Stimulated activated CD8-positive, alpha-beta memory T cell treated with anti-CD3 and anti-CD28 coated beads, Interleukin-15, amount 100 ng/mL, for 48 hours (primary cell): Measurements from ENCODE around the gene NAV2.
"Not testable (repeated sequence)": the region's sequence is repeated elsewhere in the genome, so short reads cannot be mapped to it uniquely, and the experiment has no call there.

Source experiments
- DNase-seq, 2 donors: peaks; one replicate each; pipeline ENCODE4 v3.0.0-alpha.2; 2020; ENCODE audit warnings: low read depth in 2 of 2

Gene NAV2

DNA sequence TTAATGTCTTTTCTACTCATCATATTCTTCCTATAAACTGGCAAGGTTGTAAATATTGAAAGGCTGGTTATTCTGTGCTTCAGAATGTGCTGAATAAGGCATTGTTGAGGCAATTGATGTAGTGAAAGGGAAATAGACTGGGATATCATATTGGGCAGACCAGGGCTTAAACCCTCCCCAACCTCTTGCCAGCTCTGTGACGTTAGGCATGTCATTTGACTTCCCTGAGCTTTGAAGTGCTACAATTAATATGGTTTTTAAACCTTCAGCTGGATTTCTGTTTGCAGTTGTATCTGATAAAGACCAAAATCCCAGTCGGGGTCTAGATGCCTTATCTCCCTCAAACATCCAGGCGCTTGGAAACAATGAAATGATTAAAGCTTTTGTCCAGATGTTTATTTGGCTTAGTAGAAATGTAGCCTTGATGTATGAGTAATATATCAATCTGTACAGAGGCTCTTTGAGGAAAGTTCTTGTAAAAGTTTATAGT, 239.5 kb downstream of the NAV2 start:
- DNase-seq: no peak

- DNase-seq: no peak
These were observed 240.3 kb downstream of the NAV2 start for GRCh38 chr11:19952911-19953310.

DNA sequence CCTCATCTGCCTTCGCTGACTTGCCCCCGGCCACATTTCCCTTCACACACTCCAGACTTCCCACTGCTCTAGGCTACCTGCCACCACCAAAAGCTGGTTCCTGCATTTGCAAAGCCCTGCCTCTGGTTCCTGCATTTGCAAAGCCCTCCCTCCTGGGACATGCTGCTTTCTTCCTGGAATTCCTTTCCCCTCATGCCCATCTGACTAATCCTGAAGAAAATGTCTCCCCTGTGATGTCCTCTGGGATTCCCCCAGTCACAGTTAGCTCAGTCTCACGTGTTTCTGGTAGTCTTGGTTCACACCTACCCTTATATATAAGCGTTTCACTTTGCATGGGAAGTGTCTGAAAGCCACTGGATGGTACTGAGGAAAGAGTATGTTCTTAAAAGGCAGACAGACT, 240.7 kb downstream of the NAV2 start:
- no peak for DNase-seq

DNA sequence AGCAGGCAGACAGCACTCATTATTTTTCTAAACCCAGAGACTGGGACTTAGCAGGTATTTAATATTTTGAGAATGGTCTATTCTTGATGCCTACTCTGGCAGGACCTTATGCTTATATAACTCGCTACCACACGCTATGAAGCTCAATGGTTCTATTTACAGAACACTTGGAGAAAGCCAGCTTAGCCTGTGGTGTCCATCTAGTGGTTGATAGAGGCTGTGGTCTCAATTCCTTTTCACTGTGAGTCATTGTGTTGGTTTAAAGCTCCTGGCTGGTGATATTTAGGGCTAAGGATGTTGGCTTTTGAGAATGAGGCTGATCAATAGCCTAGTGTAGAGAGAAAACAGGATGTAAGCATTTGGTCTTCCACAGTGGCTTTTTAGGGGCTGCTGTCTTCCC, 241.3 kb downstream of the NAV2 start:
- DNase-seq: no peak

DNA sequence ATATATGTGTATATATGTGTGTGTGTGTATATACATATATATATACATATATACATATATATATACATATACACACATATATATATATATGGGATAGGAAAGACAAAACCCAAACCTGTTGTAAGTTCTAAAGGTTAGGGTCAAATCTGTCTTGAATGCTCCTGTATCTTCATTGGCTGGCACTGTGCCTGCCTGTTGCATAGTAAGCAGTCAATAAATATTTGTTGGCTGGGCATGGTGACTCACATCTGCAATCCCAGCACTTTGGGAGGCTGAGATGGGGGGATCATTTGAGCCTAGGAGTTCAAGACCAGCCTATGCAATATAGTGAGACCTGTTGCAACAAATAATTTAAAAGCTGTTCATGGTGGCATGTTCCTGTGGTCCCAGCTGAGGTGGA, 242.3 kb downstream of the NAV2 start:
- DNase-seq: no peak

- no peak for DNase-seq
These were observed 243.0 kb downstream of the NAV2 start for GRCh38 chr11:19955660-19956059.

DNA sequence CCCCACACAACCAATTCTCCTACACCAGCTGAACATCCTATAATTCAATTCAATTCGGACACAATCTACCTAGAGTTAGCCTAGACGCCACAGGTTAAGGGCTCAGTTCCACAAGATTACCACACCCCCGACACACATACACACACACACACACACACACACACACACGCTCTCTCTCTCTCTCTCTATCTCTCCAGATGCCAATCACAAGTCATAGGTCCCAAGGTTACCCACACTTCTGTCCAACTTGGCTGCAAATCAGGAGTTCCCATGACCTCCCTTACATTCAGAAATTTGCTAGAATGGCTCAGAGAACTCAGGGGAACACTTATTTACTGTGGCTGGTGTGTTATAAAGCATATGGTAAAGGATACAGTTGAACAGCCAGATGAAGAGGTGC, 243.6 kb downstream of the NAV2 start:
- DNase-seq: no peak

- DNase-seq: no peak
These were observed 244.8 kb downstream of the NAV2 start for GRCh38 chr11:19957294-19957943.

GRCh38 chr11:19958204-19958603, 245.6 kb downstream of the NAV2 start:
- no peak for DNase-seq

- DNase-seq: no peak
These were observed 246.6 kb downstream of the NAV2 start for GRCh38 chr11:19959210-19959609.

GRCh38 chr11:19959648-19960059, 247.0 kb downstream of the NAV2 start:
- DNase-seq: no peak

DNA sequence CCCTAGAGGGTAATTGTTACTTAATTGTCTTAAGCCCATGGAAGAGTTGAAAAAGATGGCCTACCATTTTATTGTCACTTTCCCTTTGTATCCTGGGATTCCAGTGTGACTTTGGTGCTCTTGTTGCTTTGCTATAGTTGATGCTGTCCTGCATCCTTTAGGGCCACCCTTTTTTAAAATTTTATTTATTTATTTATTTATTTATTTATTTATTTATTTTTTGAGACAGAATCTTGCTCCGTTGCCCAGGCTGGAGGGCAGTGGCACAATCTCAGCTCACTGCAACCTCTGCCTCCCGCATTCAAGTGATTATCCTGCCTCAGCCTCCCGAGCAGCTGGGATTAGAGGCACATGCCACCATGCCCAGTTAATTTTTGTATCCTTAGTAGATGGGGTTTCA, 247.8 kb downstream of the NAV2 start:
- not testable (repeated sequence) for DNase-seq

DNA sequence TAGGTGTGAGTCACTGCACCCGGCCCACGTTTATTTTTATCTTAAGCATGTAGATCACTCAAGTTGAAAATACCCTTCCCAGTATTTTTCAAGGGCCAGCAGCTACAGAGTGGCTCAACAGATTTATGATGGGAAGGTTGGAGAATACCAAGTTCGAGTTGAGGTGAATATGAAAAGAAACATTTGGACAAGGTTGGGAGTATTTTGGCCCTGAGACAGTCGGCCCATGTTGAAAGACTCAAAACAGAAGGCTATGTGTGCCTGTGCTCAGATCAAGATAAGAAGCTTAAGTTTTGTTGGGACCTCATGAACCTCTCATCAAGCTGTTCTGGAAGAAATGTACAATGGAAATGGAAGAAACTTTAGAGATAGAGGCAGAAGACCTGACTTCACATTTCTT, 248.6 kb downstream of the NAV2 start:
- DNase-seq: no peak

DNA sequence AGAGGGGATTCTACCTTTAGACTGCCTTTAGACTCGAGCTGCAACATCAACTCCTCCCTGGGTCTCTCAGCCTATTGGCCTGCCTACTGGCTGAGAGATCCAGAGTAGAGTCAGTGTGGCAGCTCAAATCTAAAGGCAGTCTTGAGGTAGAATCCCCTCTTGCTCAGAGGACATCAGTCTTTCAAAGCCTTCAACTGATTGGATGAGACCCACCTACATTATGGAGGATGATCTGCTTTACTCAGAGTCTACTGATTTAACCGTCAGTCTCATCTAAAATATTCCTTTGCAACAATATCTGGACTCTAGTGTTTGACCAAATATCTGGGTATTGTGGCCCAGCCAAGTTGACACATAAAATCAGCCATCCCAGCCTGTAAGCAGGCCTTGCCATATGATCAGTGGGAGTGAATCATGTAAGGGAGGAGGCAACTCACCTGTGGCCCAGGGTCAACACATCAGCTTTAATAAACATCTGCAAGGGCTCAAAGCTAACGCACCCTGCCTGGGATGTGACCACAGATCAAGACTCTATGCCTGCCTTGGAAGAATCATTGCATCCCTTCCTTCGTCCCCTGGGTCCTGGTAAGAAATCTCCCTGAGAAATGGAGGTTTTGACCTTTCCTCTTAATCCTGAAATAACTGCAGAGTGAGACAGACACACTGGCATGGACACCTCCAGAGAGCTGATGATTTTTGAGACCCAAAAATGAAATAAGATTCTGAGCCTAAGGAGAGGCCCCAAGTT, 249.6 kb downstream of the NAV2 start:
- no peak for DNase-seq

DNA sequence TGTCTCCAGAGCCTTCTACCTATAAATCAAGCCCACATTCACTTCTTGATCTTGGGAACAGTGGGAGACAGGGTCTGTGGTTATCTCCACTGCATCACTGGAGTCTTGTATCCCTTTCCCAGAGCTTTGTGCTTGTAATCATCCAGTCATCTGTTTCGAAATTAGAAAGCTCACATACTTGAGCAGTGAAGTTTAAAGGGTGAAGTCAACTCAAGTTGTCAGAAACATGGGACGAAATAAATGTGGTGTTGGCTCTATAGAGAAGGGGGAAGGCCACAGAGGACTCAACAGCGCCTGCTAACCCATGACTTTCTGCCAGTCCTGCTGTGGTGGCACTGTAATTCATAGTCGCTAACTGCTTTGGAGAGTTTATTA, 250.2 kb downstream of the NAV2 start:
- no peak for DNase-seq

- peak in 1 of 2 donors; percentile 20 for DNase-seq
These were observed 251.2 kb downstream of the NAV2 start for GRCh38 chr11:19963697-19964387.

DNA sequence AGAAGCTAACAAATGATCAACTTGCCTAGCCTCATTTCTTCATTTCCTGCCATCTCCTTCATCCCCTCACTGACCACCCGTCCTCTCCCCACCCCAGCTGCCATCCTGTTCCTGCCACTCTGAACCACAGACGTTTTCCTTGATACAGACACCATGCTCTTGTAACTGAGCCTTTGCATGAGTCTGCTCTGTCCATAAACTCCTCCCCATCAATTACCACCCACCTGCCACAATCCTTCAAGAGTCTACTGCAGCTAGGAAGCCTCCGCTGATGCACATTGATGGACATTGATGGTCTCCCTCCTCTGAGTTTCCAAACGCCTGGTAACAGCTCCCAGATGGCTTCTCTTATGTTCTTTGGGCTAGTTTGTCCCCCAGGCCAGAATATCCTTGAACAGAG, 253.8 kb downstream of the NAV2 start:
- DNase-seq: no peak

DNA sequence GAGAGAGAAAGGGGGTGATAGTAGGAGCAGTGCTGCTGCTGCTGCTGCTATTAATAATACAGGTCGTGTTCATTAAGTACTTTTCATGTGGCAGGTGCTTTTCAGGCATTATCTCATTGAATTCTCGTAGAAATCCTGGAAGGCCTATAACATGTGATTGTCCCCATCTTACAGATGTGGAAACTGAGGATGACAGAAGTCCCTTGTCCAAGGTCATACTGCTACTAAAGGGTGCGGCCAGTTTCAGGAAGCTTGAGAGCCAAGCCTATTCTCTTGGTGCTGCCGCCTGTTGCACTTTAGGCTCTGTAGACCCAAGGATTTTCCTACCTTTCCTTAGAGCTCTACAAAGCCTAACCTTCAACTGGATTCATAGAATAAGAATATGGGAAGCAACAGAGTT, 254.3 kb downstream of the NAV2 start:
- no peak for DNase-seq

DNA sequence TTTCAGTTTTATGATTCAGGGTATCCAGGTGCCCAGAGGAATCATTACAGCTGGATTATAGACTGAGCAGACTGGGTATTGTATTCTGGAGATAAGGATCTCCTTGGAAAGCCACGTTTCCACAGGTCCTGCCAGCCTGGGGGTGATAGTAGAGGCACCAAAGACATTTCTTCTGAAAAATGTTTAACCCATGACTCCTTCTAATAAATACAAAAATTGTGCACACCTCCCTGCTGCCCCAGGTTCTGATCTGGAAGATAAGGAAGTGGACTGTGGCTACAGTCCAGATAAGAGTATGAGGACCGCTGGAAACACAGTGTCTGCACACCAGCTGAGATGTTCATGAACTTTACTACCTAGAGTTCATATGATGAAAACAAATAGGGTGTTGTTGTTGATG, 255.2 kb downstream of the NAV2 start:
- DNase-seq: no peak

- DNase-seq: no peak
These were observed 256.2 kb downstream of the NAV2 start for GRCh38 chr11:19968860-19969259.

- DNase-seq: peak; percentile 15 to 36
These were observed 258.3 kb downstream of the NAV2 start for GRCh38 chr11:19970944-19971343.

DNA sequence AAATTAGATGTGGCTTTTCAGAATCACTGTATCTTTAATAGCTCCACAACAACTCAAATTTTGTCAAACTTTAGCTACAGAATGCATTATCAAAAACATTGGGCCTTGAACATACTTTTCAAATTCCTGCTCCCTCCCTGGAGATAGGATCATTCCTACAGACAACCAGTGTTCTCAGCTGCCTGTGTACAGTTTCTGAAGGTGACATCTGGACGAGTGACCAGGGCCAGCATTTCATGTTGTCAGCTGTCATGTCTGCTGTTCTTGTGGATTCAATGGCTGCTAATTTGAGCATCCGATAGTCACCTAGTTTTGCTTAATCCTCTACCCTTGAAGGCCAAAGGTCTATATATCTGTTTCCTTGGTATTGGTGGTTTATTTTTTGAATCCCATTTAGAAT, 259.5 kb downstream of the NAV2 start:
- no peak for DNase-seq

DNA sequence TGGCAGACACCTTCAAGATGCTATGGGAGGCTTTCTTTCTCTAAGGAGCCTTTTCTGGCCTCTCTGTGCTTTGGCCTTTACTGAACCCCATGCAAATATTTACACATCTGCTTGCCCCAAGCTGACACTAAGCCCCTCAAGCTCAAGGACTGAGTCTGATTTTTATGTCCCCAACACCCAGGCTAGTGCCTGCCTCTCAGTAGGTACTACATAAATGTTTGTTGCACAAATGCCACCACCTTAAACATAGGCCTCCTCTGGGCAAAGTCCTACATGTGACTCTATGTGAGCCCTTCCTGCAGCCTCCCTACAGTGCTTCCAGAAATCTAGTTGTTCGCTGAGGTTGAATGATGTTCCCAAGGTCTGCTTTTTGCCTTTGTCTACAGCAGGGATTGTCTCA, 260.0 kb downstream of the NAV2 start:
- DNase-seq: no peak
